WTC11 (cell line): Measurements from ENCODE around the gene SLC2A11.

Source experiments
- ATF2 ChIP-seq: sonication (generic); formaldehyde crosslinking; IDR thresholded peaks from 2 replicates; pipeline ENCODE4 v1.8.1; 2022; ENCODE audit warnings: low read depth, missing genetic modification reagents, borderline replicate concordance
- CREB1 ChIP-seq: sonication (generic); formaldehyde crosslinking; IDR thresholded peaks from 2 replicates; pipeline ENCODE4 v1.8.0; 2023; ENCODE audit warnings: mild to moderate bottlenecking, missing genetic modification reagents
- ELF4 ChIP-seq: sonication (generic); formaldehyde crosslinking; IDR thresholded peaks from 2 replicates; pipeline ENCODE4 v1.8.1; 2022; ENCODE audit warnings: low read depth, mild to moderate bottlenecking, moderate library complexity, missing genetic modification reagents
- HMGXB4 ChIP-seq: sonication (generic); formaldehyde crosslinking; IDR thresholded peaks from 2 replicates; pipeline ENCODE4 v1.8.1; 2023; ENCODE audit warnings: mild to moderate bottlenecking, moderate library complexity, missing genetic modification reagents
- KAT7 ChIP-seq: sonication (generic); formaldehyde crosslinking; IDR thresholded peaks from 2 replicates; pipeline ENCODE4 v1.8.1; 2023; ENCODE audit warnings: missing genetic modification reagents, mild to moderate bottlenecking, borderline replicate concordance
- MAX ChIP-seq: sonication (generic); formaldehyde crosslinking; IDR thresholded peaks from 2 replicates; pipeline ENCODE4 v1.8.0; 2022; ENCODE audit warnings: mild to moderate bottlenecking, missing genetic modification reagents
- MLX ChIP-seq: sonication (generic); formaldehyde crosslinking; IDR thresholded peaks from 2 replicates; pipeline ENCODE4 v1.8.1; 2023; ENCODE audit warnings: mild to moderate bottlenecking, missing genetic modification reagents, moderate library complexity
- MYBL2 ChIP-seq: sonication (generic); formaldehyde crosslinking; IDR thresholded peaks from 2 replicates; pipeline ENCODE4 v1.8.1; 2023; ENCODE audit warnings: mild to moderate bottlenecking, moderate library complexity, missing genetic modification reagents
- NFYB ChIP-seq: sonication (generic); formaldehyde crosslinking; conservative IDR thresholded peaks from 2 replicates; pipeline ENCODE4 v1.8.0; 2022; ENCODE audit warnings: low read depth, missing genetic modification reagents
- NR2C2 ChIP-seq: sonication (generic); formaldehyde crosslinking; IDR thresholded peaks from 2 replicates; pipeline ENCODE4 v1.8.0; 2022; ENCODE audit warnings: mild to moderate bottlenecking, missing genetic modification reagents
- ZNF121 ChIP-seq: sonication (generic); formaldehyde crosslinking; IDR thresholded peaks from 2 replicates; pipeline ENCODE4 v1.8.0; 2023; ENCODE audit warnings: missing genetic modification reagents
- TF ChIP-seq, protein P1 (sequence below): fragments of 200-600 bp; IDR thresholded peaks from 2 replicates; pipeline ENCODE4 v1.8.0; 2022; ENCODE audit warnings: antibody characterized with exemption

DNA sequence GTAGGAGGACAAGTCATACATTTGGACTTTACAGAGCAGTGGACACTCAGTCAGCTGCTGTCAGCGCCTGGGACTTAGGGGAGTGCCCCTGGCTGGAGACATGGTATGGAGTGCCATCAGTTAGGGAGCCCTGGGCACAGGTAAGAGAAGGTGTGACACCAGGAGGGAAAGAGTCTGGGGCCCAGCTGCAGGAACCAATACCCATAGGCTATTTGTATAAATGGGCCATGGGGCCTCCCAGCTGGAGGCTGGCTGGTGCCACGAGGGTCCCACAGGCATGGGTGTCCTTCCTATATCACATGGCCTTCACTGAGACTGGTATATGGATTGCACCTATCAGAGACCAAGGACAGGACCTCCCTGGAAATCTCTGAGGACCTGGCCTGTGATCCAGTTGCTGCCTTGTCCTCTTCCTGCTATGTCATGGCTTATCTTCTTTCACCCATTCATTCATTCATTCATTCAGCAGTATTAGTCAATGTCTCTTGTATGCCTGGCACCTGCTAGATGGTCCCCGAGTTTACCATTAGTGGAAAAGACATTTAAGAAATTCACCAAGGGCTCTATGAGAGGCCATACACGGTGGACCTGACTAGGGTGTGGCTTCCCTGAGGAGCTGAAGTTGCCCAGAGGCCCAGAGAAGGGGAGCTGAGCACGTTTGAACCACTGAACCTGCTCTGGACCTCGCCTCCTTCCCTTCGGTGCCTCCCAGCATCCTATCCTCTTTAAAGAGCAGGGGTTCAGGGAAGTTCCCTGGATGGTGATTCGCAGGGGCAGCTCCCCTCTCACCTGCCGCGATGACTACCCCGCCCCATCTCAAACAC, 35.7 kb downstream of the SLC2A11 start:
- TF ChIP-seq, protein P1, sequence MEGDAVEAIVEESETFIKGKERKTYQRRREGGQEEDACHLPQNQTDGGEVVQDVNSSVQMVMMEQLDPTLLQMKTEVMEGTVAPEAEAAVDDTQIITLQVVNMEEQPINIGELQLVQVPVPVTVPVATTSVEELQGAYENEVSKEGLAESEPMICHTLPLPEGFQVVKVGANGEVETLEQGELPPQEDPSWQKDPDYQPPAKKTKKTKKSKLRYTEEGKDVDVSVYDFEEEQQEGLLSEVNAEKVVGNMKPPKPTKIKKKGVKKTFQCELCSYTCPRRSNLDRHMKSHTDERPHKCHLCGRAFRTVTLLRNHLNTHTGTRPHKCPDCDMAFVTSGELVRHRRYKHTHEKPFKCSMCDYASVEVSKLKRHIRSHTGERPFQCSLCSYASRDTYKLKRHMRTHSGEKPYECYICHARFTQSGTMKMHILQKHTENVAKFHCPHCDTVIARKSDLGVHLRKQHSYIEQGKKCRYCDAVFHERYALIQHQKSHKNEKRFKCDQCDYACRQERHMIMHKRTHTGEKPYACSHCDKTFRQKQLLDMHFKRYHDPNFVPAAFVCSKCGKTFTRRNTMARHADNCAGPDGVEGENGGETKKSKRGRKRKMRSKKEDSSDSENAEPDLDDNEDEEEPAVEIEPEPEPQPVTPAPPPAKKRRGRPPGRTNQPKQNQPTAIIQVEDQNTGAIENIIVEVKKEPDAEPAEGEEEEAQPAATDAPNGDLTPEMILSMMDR, result no peak
- TF ChIP-seq ZNF121 (CRISPR knock-in tag) (no peak), NFYB (no peak; the same call in 1 of the 2 replicates), KAT7 (CRISPR knock-in tag) (no peak), MAX (CRISPR knock-in tag) (no peak), ATF2 (no peak), NR2C2 (CRISPR knock-in tag) (no peak), CREB1 (CRISPR knock-in tag) (no peak), ELF4 (CRISPR knock-in tag) (no peak), MYBL2 (CRISPR knock-in tag) (no peak), HMGXB4 (CRISPR knock-in tag) (no peak), MLX (CRISPR knock-in tag) (no peak)
